ENCODE data around the gene NID1. TPM values are rescaled to one million over a fixed set of nuclear protein-coding genes. Genes with fewer than 3 reads are reported as not detected.

NID1 gene
- total RNA-seq, 1 experiment from 2014 or later: 11.1 TPM

DNA sequence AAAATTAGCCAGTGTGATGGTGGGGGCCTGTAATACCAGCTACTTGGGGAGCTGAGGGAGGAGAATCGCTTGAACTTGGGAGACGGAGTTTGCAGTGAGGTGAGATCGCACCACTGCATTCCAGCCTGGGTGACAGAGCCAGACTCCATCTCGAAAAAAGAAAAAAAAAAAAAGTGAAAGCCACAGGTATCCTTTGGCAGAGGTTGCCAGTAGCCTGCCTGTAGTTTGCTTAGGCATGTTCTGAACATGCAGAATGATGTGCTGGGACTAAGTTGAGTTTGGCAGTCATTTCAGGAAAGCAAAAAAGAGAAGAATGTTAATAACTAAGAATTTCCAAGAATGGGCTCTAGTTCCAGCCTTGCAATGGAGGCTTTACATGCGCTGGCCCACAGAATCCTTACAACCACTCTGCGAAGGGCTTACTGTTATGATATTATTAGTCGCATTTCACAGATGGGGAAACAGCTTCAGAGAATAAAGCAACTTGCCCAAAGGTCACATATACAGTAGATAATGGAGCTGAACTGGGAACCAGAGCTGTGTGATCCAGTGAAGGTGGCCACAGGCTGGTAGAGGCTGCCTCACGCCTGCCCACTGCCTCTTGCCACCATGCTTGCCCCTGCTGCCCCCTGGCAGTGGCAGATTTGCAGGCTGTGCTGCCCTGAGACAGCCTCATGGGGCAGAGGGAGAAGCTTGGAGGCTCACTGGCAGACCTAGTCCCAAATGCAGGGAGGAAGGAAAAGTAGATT is 131.7 kb downstream of the NID1 start:
- 0 out of 2 replicates have a peak, but pooled peaks cover 9% of the 10 kb centered on the region for H3K4me1 ChIP-seq (ENCODE audit: insufficient read depth, low read length)
- no peak overlapping the region for H2AFZ ChIP-seq (ENCODE audit: low read length)
- H3K9me3 ChIP-seq (ENCODE audit: low read length): no peaks in the 10 kb centered on the region
- H3K27ac ChIP-seq (ENCODE audit: low read length): no peak overlapping the region
- intact Hi-C loops (cut with micrococcal nuclease): no loop called here
- TF ChIP-seq EZH2phosphoT487 (IDR thresholded peaks at IDR 0.05; ENCODE audit: borderline replicate concordance, low read length): no peak
- TF ChIP-seq, protein P1, sequence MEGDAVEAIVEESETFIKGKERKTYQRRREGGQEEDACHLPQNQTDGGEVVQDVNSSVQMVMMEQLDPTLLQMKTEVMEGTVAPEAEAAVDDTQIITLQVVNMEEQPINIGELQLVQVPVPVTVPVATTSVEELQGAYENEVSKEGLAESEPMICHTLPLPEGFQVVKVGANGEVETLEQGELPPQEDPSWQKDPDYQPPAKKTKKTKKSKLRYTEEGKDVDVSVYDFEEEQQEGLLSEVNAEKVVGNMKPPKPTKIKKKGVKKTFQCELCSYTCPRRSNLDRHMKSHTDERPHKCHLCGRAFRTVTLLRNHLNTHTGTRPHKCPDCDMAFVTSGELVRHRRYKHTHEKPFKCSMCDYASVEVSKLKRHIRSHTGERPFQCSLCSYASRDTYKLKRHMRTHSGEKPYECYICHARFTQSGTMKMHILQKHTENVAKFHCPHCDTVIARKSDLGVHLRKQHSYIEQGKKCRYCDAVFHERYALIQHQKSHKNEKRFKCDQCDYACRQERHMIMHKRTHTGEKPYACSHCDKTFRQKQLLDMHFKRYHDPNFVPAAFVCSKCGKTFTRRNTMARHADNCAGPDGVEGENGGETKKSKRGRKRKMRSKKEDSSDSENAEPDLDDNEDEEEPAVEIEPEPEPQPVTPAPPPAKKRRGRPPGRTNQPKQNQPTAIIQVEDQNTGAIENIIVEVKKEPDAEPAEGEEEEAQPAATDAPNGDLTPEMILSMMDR (conservative IDR thresholded peaks at IDR 0.05; ENCODE audit: low read depth, low read length): no peak
- TF ChIP-seq EZH2 (IDR thresholded peaks at IDR 0.05; ENCODE audit: low read length, unreplicated experiment): no peak
- BruUV-seq (replicated peaks): no TSS peak
- ChIA-PET CTCF (interaction anchor here (0.5 kb wide), 1 partner anchor 112 kb away, joined by 4 read pairs; no protein-coding TSS in a partner anchor), POLR2A (ENCODE audit: unreplicated experiment) (interaction anchor here (0.6 kb wide), 1 partner anchor 16 kb away, joined by 3 read pairs; no protein-coding TSS in a partner anchor)
- no peak for ATAC-seq
- H3K79me2 ChIP-seq (ENCODE audit: low read length): no peaks in the 10 kb centered on the region
- DNase-seq: no peak
- no peaks in the 10 kb centered on the region for H3K9me2 ChIP-seq (replicated peaks; ENCODE audit: low read length)
- H3K9ac ChIP-seq (ENCODE audit: low read length): no peak overlapping the region
- no peaks in the 10 kb centered on the region for H3F3A ChIP-seq (ENCODE audit: low read length, unreplicated experiment)
- no peak overlapping the region for H3K4me2 ChIP-seq (ENCODE audit: low read length)
- H3K36me3 ChIP-seq (ENCODE audit: low read depth, low read length): no peaks in the 10 kb centered on the region
- H3K4me3 ChIP-seq (ENCODE audit: low read length): no peak overlapping the region
- no peaks in the 10 kb centered on the region for H3K27me3 ChIP-seq (ENCODE audit: low read length)
- no peaks in the 10 kb centered on the region for H4K20me1 ChIP-seq (ENCODE audit: low read length)

DNA sequence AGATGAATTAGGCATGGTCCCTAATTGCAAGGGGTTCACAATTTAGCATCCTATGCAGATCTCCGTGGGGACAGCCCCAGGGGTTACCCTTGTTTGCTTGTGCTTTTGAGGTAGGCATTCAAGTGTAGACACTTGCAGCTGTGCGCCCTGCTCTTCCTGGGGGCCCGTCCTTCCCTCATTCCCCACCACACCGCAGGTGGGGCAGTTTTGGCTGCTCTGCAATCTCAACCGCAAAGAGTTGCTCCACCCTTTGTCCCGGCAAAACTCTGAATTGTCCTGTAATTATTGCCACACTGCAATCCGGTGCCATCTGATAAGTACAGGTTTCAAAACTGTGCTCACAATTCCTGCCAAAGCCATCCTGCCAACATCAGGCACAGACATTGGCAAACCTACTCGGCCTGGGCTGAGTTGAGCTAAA is 132.8 kb downstream of the NID1 start:
- H4K20me1 ChIP-seq (ENCODE audit: low read length): no peaks in the 10 kb centered on the region
- H3F3A ChIP-seq (ENCODE audit: low read length, unreplicated experiment): no peaks in the 10 kb centered on the region
- no peaks in the 10 kb centered on the region for H3K9me2 ChIP-seq (replicated peaks; ENCODE audit: low read length)
- ChIA-PET CTCF (no interaction called here), POLR2A (ENCODE audit: unreplicated experiment) (no interaction called here)
- H3K9me3 ChIP-seq (ENCODE audit: low read length): no peaks in the 10 kb centered on the region
- TF ChIP-seq, protein P1 (conservative IDR thresholded peaks at IDR 0.05; ENCODE audit: low read depth, low read length): no peak
- TF ChIP-seq EZH2phosphoT487 (IDR thresholded peaks at IDR 0.05; ENCODE audit: borderline replicate concordance, low read length): no peak
- no peak for TF ChIP-seq EZH2 (IDR thresholded peaks at IDR 0.05; ENCODE audit: low read length, unreplicated experiment)
- H3K79me2 ChIP-seq (ENCODE audit: low read length): no peaks in the 10 kb centered on the region
- ATAC-seq (no peak), DNase-seq (no peak)
- H2AFZ ChIP-seq (ENCODE audit: low read length): no peak overlapping the region
- H3K4me3 ChIP-seq (ENCODE audit: low read length): no peak overlapping the region
- no peak overlapping the region for H3K9ac ChIP-seq (ENCODE audit: low read length)
- H3K27me3 ChIP-seq (ENCODE audit: low read length): no peaks in the 10 kb centered on the region
- 0 out of 2 replicates have a peak, but pooled peaks cover 9% of the 10 kb centered on the region for H3K4me1 ChIP-seq (ENCODE audit: insufficient read depth, low read length)
- H3K4me2 ChIP-seq (ENCODE audit: low read length): no peak overlapping the region
- intact Hi-C loops (cut with micrococcal nuclease): no loop called here
- H3K36me3 ChIP-seq (ENCODE audit: low read depth, low read length): no peaks in the 10 kb centered on the region
- H3K27ac ChIP-seq (ENCODE audit: low read length): no peak overlapping the region
- no TSS peak for BruUV-seq (replicated peaks)

DNA sequence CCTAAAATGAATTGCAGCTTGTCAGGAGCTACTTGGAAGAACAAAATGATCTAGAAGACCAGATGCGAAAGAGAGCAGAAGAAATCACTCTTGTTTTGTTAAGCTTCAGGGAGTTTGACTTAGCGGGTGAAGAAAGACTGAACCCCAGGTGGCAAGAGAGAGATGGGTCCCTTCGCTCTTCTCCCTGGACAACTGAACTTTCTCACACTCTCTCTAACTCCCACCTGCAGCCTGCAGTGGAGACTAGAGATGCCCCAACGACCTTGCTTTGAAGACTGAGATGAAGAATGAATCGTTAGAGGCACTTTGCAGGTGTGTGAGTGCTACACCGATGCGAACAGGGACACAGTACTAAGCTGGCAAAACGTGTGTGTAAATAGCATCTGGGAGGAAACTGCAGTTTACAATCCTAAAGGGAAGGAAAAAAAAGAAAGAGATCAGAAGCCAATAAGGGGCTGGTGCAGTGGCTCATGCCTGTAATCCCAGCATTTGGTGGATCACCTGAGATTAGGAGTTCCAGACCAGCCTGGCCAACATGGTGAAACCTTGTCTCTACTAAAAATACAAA is 133.6 kb downstream of the NID1 start:
- ChIA-PET CTCF (no interaction called here), POLR2A (ENCODE audit: unreplicated experiment) (no interaction called here)
- no TSS peak for BruUV-seq (replicated peaks)
- Histone ChIP-seq H3K9ac (ENCODE audit: low read length) (no peak overlapping the region), H3K4me2 (ENCODE audit: low read length) (no peak overlapping the region), H3K9me2 (replicated peaks; ENCODE audit: low read length) (no peaks in the 10 kb centered on the region), H3K27ac (ENCODE audit: low read length) (no peak overlapping the region), H3K27me3 (ENCODE audit: low read length) (no peaks in the 10 kb centered on the region), H3F3A (ENCODE audit: low read length, unreplicated experiment) (no peaks in the 10 kb centered on the region), H4K20me1 (ENCODE audit: low read length) (no peaks in the 10 kb centered on the region), H2AFZ (ENCODE audit: low read length) (no peak overlapping the region), H3K4me1 (ENCODE audit: insufficient read depth, low read length) (0 out of 2 replicates have a peak, but pooled peaks cover 9% of the 10 kb centered on the region), H3K9me3 (ENCODE audit: low read length) (no peaks in the 10 kb centered on the region), H3K36me3 (ENCODE audit: low read depth, low read length) (no peaks in the 10 kb centered on the region), H3K4me3 (ENCODE audit: low read length) (no peak overlapping the region), H3K79me2 (ENCODE audit: low read length) (no peaks in the 10 kb centered on the region)
- intact Hi-C loops (cut with micrococcal nuclease): no loop called here
- DNase-seq (no peak), ATAC-seq (no peak)
- TF ChIP-seq, protein P1 (conservative IDR thresholded peaks at IDR 0.05; ENCODE audit: low read depth, low read length): no peak
- TF ChIP-seq EZH2phosphoT487 (IDR thresholded peaks at IDR 0.05; ENCODE audit: borderline replicate concordance, low read length) (no peak), EZH2 (IDR thresholded peaks at IDR 0.05; ENCODE audit: low read length, unreplicated experiment) (no peak)
